Ureter (tissue), 1 donor: ENCODE measurements around the gene SLC17A6. TPM values are rescaled to one million over a fixed set of nuclear protein-coding genes. Genes with fewer than 3 reads are reported as not detected.

Experiments used
- DNase-seq: peaks from one replicate; pipeline ENCODE4 v3.0.0-alpha.2; 2020; ENCODE audit warnings: low spot score
- total RNA-seq: library from RNA; stranded (reverse); gene quantifications from one replicate; pipeline ENCODE4 v1.2.4, GENCODE V29; 2023
- donor health status: DM: yes; HTN: yes; CAD: no.

SLC17A6 gene
- total RNA-seq = not detected

- no peak for DNase-seq
These were observed at the start of gene SLC17A6 for GRCh38 chr11:22337596-22338485. TSS of gene SLC17A6 (plus strand) at chr11:22338381. CDS start at chr11:22338534, 153 bp downstream.

GRCh38 chr11:22302368-22302767 is 35.8 kb upstream of the SLC17A6 start:
- DNase-seq = no peak

GRCh38 chr11:22304337-22304961 is 33.7 kb upstream of the SLC17A6 start:
- DNase-seq = no peak

GRCh38 chr11:22317656-22318055 is 20.5 kb upstream of the SLC17A6 start:
- DNase-seq = no peak

- DNase-seq = no peak
These were observed 6.4 kb upstream of the SLC17A6 start for GRCh38 chr11:22331771-22332170.

- DNase-seq = no peak
These were observed 1.6 kb upstream of the SLC17A6 start for GRCh38 chr11:22336587-22336986.

- no peak for DNase-seq
These were observed 1.4 kb downstream of the SLC17A6 start for GRCh38 chr11:22339611-22340010.

GRCh38 chr11:22340235-22340634 is 2.1 kb downstream of the SLC17A6 start:
- DNase-seq = no peak

- no peak for DNase-seq
These were observed 2.8 kb downstream of the SLC17A6 start for GRCh38 chr11:22340701-22341587.

GRCh38 chr11:22341588-22341931 is 3.4 kb downstream of the SLC17A6 start:
- DNase-seq = no peak

GRCh38 chr11:22342211-22343031 is 4.2 kb downstream of the SLC17A6 start:
- no peak for DNase-seq

- DNase-seq = no peak
These were observed 4.8 kb downstream of the SLC17A6 start for GRCh38 chr11:22343032-22343324.

- no peak for DNase-seq
These were observed 5.3 kb downstream of the SLC17A6 start for GRCh38 chr11:22343371-22344032.

- DNase-seq = no peak
These were observed 5.9 kb downstream of the SLC17A6 start for GRCh38 chr11:22344081-22344480.

- DNase-seq = no peak
These were observed 8.1 kb downstream of the SLC17A6 start for GRCh38 chr11:22346282-22346681.

- DNase-seq = no peak
These were observed 9.8 kb downstream of the SLC17A6 start for GRCh38 chr11:22347857-22348487.

- DNase-seq = no peak
These were observed 11.3 kb downstream of the SLC17A6 start for GRCh38 chr11:22349491-22349890.

GRCh38 chr11:22359295-22359694 is 21.1 kb downstream of the SLC17A6 start:
- DNase-seq = no peak

GRCh38 chr11:22371160-22371559 is 33.0 kb downstream of the SLC17A6 start:
- DNase-seq = no peak

GRCh38 chr11:22387126-22387525 is 48.9 kb downstream of the SLC17A6 start:
- no peak for DNase-seq
